Common myeloid progenitor, CD34-positive (primary cell): ENCODE measurements around the gene ROCK1.
A peak's percentile ranks its signal among the peaks of the same experiment; 100 is the strongest.

Experiments used
- CTCF ChIA-PET: fragments of 350-600 bp; sonication (Branson Sonifier 250); formaldehyde crosslinking; loops from one replicate; lab custom pipeline; 2021; ENCODE audit warnings: antibody characterized with exemption; lab: Charles Lee
- POLR2A ChIA-PET: fragments of 350-600 bp; sonication (Branson Sonifier 250); formaldehyde crosslinking; loops from one replicate; lab custom pipeline; 2021; ENCODE audit warnings: antibody characterized with exemption; lab: Charles Lee
- DNase-seq, 3 donors: peaks; one replicate each; pipeline versions ENCODE4 v3.0.0 to v3.0.0-alpha.2; 2013
- H3K27ac ChIP-seq, 2 experiments: 1 replicate in 1 of 2; 2 replicates in 1 of 2; pipeline ENCODE4 v1.7.0; 2013; ENCODE audit warnings: inconsistent platforms in 2 of 2, low read length in 2 of 2, mild to moderate bottlenecking in 2 of 2, low read depth in 1 of 2, moderate library complexity in 1 of 2; ENCODE audit not compliant: severe bottlenecking in 2 of 2, insufficient read depth in 1 of 2, poor library complexity in 1 of 2
- H3K27me3 ChIP-seq, 5 experiments: replicated peaks in 2 of 5; 1 replicate in 3 of 5; 2 replicates in 2 of 5; pipeline versions ENCODE4 v1.6.1 to v1.7.0; 2013; ENCODE audit warnings: low read length in 4 of 5, mild to moderate bottlenecking in 2 of 5, moderate library complexity in 2 of 5, inconsistent platforms in 1 of 5; ENCODE audit not compliant: insufficient read depth in 5 of 5, control insufficient read depth in 4 of 5
- H3K36me3 ChIP-seq, 4 experiments: 1 replicate in 2 of 4; 2 replicates in 2 of 4; pipeline versions ENCODE4 v1.6.1 to v1.7.0; 2013; ENCODE audit warnings: low read length in 3 of 4, control low read depth in 1 of 4, mild to moderate bottlenecking in 1 of 4; ENCODE audit not compliant: control insufficient read depth in 4 of 4, insufficient read depth in 4 of 4
- H3K4me1 ChIP-seq, 4 experiments: 1 replicate in 3 of 4; 2 replicates in 1 of 4; pipeline versions ENCODE4 v1.6.1 to v1.7.1; 2013; ENCODE audit warnings: low read length in 3 of 4, mild to moderate bottlenecking in 3 of 4, control low read depth in 1 of 4, inconsistent platforms in 1 of 4, moderate library complexity in 1 of 4; ENCODE audit not compliant: control insufficient read depth in 4 of 4, insufficient read depth in 4 of 4; ENCODE audit errors: control extremely low read depth in 1 of 4
- H3K4me3 ChIP-seq, 7 experiments: 1 replicate in 4 of 7; 2 replicates in 3 of 7; pipeline versions ENCODE4 v1.5.1 to v1.7.0; 2013; ENCODE audit warnings: mild to moderate bottlenecking in 7 of 7, low read length in 6 of 7, moderate library complexity in 6 of 7, inconsistent platforms in 2 of 7, low read depth in 2 of 7, control low read depth in 1 of 7; ENCODE audit not compliant: insufficient read depth in 4 of 7, control insufficient read depth in 1 of 7; ENCODE audit errors: extremely low read depth in 1 of 7
- H3K9me3 ChIP-seq, 5 experiments: 1 replicate in 4 of 5; 2 replicates in 1 of 5; pipeline versions ENCODE4 v1.6.1 to v1.7.1; 2013; ENCODE audit warnings: low read length in 4 of 5, mild to moderate bottlenecking in 2 of 5, inconsistent platforms in 1 of 5, low read depth in 1 of 5, moderate library complexity in 1 of 5; ENCODE audit not compliant: control insufficient read depth in 4 of 5, insufficient read depth in 2 of 5; ENCODE audit errors: control extremely low read depth in 1 of 5
- WGBS: methylation state at CpG from one replicate; pipeline ENCODE4 v1.1.5; 2013; ENCODE audit not compliant: insufficient coverage; 5-methylcytosine and 5-hydroxymethylcytosine counted together

ROCK1 gene

DNA sequence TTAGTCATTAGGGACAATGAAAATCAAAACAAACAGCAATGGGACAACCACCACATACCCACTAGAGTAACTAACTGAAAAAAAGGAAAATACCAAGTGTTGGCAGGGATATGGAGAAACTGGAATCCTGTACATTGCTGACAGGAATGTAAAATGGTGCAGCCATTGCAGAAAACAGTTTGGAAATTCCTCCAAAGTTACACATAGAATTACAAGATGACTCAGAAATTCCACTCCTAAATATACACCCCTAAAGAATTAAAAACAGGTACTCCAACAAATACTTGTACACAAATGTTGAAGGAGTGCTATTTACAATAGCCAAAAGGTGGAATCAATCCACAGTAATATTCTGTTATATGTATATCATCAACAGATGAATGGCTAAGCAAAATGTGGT lies 110.9 kb downstream of the ROCK1 start:
- ChIA-PET CTCF (no interaction called here), POLR2A (no interaction called here)
- Histone ChIP-seq H3K9me3 (peaks cover 0 to 3% (median 0%) of the 10 kb centered on the region in 5 experiments), H3K27me3 (no peaks in the 10 kb centered on the region), H3K4me1 (peaks cover 0 to 13% (median 8%) of the 10 kb centered on the region in 4 experiments), H3K36me3 (peaks cover 19 to 39% (median 25%) of the 10 kb centered on the region in 4 experiments), H3K27ac (no peak overlapping the region), H3K4me3 (no peak overlapping the region)
- no peak for DNase-seq

DNA sequence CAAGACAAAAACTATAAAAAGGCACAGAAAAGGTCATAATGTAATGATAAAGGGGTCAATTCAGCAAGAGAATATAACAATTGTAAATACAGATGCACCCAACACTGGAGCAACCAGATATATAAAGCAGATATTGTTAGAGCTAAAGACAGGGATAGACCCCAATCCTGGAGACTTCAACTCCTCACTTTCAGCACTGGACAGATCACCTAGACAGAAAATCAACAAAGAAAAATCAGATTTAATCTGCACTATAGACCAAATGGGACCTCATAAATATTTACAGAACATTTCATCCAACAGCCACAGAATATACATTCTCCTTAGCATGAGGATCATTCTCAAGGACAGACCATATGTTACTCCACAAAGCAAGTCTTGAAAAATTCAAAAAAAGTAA lies 114.2 kb downstream of the ROCK1 start:
- H3K36me3 ChIP-seq: peaks cover 13 to 21% (median 17%) of the 10 kb centered on the region in 4 experiments
- H3K9me3 ChIP-seq: peaks cover 0 to 3% (median 0%) of the 10 kb centered on the region in 5 experiments
- no peak overlapping the region for H3K27ac ChIP-seq
- DNase-seq: no peak
- ChIA-PET CTCF (no interaction called here), POLR2A (no interaction called here)
- H3K4me3 ChIP-seq: no peak overlapping the region
- H3K4me1 ChIP-seq: no peaks in the 10 kb centered on the region
- no peaks in the 10 kb centered on the region for H3K27me3 ChIP-seq

DNA sequence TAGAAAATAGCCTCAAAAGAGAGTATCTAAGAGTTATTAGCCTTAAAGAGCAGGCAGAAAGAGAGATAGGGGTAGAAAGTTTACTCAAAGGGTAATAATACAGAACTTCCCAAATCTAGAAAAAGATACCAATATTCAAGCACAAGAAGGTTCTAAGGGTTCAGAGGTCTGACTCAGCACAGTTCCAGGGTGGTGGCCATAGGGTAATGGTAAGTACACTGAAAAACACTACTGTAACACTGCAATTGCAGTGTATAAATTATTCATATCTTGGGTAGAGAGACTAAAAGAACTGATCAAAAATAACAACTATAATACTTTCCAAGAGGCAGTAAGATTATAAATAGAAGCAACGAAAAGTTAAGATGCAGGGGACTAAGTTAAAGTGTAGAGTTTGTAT lies 115.2 kb downstream of the ROCK1 start:
- Histone ChIP-seq H3K4me1 (no peaks in the 10 kb centered on the region), H3K9me3 (peaks cover 0 to 3% (median 0%) of the 10 kb centered on the region in 5 experiments), H3K36me3 (peaks cover 16 to 29% (median 19%) of the 10 kb centered on the region in 4 experiments), H3K27me3 (no peaks in the 10 kb centered on the region), H3K4me3 (no peak overlapping the region), H3K27ac (no peak overlapping the region)
- CTCF ChIA-PET: interaction anchor here (1.0 kb wide), 1 partner anchor 9 kb away, joined by 3 read pairs; no protein-coding TSS in a partner anchor
- DNase-seq: no peak
- POLR2A ChIA-PET: no interaction called here
- no CpG with 5 or more reads among the region's 1 CpG for WGBS

GRCh38 chr18:20988726-20989125 lies 122.9 kb downstream of the ROCK1 start:
- Histone ChIP-seq H3K4me3 (no peak overlapping the region), H3K27ac (no peak overlapping the region), H3K4me1 (no peaks in the 10 kb centered on the region), H3K9me3 (no peaks in the 10 kb centered on the region), H3K36me3 (peaks cover 15 to 63% (median 43%) of the 10 kb centered on the region in 4 experiments), H3K27me3 (no peaks in the 10 kb centered on the region)
- CTCF ChIA-PET: no interaction called here
- 89% methylated on average over 1 of the region's 3 CpGs for WGBS
- POLR2A ChIA-PET: no interaction called here
- no peak for DNase-seq

- Histone ChIP-seq H3K4me3 (no peak overlapping the region), H3K36me3 (peaks cover 16 to 58% (median 25%) of the 10 kb centered on the region in 4 experiments), H3K27ac (no peak overlapping the region), H3K4me1 (no peaks in the 10 kb centered on the region), H3K27me3 (no peaks in the 10 kb centered on the region), H3K9me3 (no peaks in the 10 kb centered on the region)
- WGBS: 92% methylated on average over 1 of the region's 2 CpGs
- ChIA-PET CTCF (no interaction called here), POLR2A (no interaction called here)
- DNase-seq: no peak
Measured at GRCh38 chr18:20975077-20975476, 136.5 kb downstream of the ROCK1 start.

- CTCF ChIA-PET: interaction anchor here (1.1 to 3.3 kb wide), 3 partner anchors 9 to 207 kb away, joined by 4 to 15 read pairs (median 4); no protein-coding TSS in a partner anchor
Measured at GRCh38 chr18:20971886-20972267, 139.7 kb downstream of the ROCK1 start.

DNA sequence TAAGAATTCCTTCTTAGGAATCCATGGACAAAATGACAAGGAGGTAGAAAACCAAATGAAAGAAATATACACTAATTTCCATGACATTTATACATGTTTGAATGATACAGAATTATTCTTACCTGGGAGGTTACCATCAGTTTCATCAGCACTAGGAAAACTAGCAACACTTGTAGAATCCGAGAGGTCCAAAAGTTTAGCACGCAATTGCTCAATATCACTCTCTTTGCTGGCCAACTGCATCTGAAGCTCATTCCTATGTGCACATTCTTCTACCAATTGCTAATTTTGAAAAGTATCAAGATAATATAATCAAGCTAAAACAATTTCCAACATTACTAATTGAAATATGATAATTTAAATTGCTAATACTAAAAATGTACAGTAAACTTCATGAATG lies 144.8 kb downstream of the ROCK1 start:
- CTCF ChIA-PET: no interaction called here
- H3K9me3 ChIP-seq: no peaks in the 10 kb centered on the region
- 100% methylated on average over 1 of the region's 2 CpGs for WGBS
- no peak overlapping the region for H3K4me3 ChIP-seq
- DNase-seq: no peak
- no peak overlapping the region for H3K27ac ChIP-seq
- POLR2A ChIA-PET: interaction anchor here (0.8 kb wide), 1 partner anchor 53 kb away, joined by 3 read pairs; no protein-coding TSS in a partner anchor
- no peaks in the 10 kb centered on the region for H3K4me1 ChIP-seq
- no peaks in the 10 kb centered on the region for H3K27me3 ChIP-seq
- H3K36me3 ChIP-seq: peaks cover 12 to 51% (median 33%) of the 10 kb centered on the region in 4 experiments

More at GRCh38 chr18:20971886-20972267, 139.7 kb downstream of the ROCK1 start:
- H3K4me1 ChIP-seq: no peaks in the 10 kb centered on the region
- no peaks in the 10 kb centered on the region for H3K9me3 ChIP-seq
- no peak overlapping the region for H3K27ac ChIP-seq
- no peak overlapping the region for H3K4me3 ChIP-seq
- H3K27me3 ChIP-seq: no peaks in the 10 kb centered on the region
- H3K36me3 ChIP-seq: peaks cover 13 to 56% (median 34%) of the 10 kb centered on the region in 4 experiments
- POLR2A ChIA-PET: no interaction called here
- DNase-seq: peak; percentile 31 to 62 (median 54)
